Measurements from ENCODE around the gene PPP1R3D.

PPP1R3D gene

GRCh38 chr20:59903621-59904020 lies 36.5 kb downstream of the PPP1R3D start:
- ChIA-PET POLR2A (no interaction called here), CTCF (interaction anchor here (1.1 kb wide), 1 partner anchor 10 kb away, joined by 3 read pairs; no protein-coding TSS in a partner anchor)
- H3K4me3 ChIP-seq (ENCODE audit: low read depth, low read length): no peak overlapping the region
- H3K27ac ChIP-seq (ENCODE audit: extremely low read depth, low read depth, low read length): no peak overlapping the region
- H3K36me3 ChIP-seq (ENCODE audit: control insufficient read depth in 2 of 2, insufficient read depth in 1 of 2, low read length in 2 of 2): no peaks in the 10 kb centered on the region
- TF ChIP-seq KLF16 (tag by site-specific recombination; IDR thresholded peaks at IDR 0.05) (no peak), ZNF133 (tag by site-specific recombination; IDR thresholded peaks at IDR 0.05) (no peak), ZNF48 (tag by site-specific recombination; IDR thresholded peaks at IDR 0.05) (no peak), ZNF623 (tag by site-specific recombination; IDR thresholded peaks at IDR 0.05) (no peak), GLIS1 (tag by site-specific recombination; IDR thresholded peaks at IDR 0.05) (no peak), ZXDB (tag by site-specific recombination; IDR thresholded peaks at IDR 0.05) (no peak), ZNF16 (tag by site-specific recombination; IDR thresholded peaks at IDR 0.05; ENCODE audit: low read depth) (no peak), ZNF510 (tag by site-specific recombination; IDR thresholded peaks at IDR 0.05; ENCODE audit: insufficient replicate concordance) (no peak), ZNF76 (tag by site-specific recombination; IDR thresholded peaks at IDR 0.05; ENCODE audit: borderline replicate concordance, low read depth) (no peak), PRDM4 (tag by site-specific recombination; IDR thresholded peaks at IDR 0.05) (no peak), ZNF274 (IDR thresholded peaks at IDR 0.05; ENCODE audit: low read length) (no peak), ZNF274 (tag by site-specific recombination; IDR thresholded peaks at IDR 0.05; ENCODE audit: borderline replicate concordance) (no peak), ZNF280D (tag by site-specific recombination; IDR thresholded peaks at IDR 0.05) (no peak), GLI2 (tag by site-specific recombination; IDR thresholded peaks at IDR 0.05; ENCODE audit: borderline replicate concordance, low read depth) (no peak)
- TF ChIP-seq, protein P1, sequence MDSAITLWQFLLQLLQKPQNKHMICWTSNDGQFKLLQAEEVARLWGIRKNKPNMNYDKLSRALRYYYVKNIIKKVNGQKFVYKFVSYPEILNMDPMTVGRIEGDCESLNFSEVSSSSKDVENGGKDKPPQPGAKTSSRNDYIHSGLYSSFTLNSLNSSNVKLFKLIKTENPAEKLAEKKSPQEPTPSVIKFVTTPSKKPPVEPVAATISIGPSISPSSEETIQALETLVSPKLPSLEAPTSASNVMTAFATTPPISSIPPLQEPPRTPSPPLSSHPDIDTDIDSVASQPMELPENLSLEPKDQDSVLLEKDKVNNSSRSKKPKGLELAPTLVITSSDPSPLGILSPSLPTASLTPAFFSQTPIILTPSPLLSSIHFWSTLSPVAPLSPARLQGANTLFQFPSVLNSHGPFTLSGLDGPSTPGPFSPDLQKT (IDR thresholded peaks at IDR 0.05; ENCODE audit: borderline replicate concordance, low read depth, low read length): no peak
- TF ChIP-seq, protein P2, sequence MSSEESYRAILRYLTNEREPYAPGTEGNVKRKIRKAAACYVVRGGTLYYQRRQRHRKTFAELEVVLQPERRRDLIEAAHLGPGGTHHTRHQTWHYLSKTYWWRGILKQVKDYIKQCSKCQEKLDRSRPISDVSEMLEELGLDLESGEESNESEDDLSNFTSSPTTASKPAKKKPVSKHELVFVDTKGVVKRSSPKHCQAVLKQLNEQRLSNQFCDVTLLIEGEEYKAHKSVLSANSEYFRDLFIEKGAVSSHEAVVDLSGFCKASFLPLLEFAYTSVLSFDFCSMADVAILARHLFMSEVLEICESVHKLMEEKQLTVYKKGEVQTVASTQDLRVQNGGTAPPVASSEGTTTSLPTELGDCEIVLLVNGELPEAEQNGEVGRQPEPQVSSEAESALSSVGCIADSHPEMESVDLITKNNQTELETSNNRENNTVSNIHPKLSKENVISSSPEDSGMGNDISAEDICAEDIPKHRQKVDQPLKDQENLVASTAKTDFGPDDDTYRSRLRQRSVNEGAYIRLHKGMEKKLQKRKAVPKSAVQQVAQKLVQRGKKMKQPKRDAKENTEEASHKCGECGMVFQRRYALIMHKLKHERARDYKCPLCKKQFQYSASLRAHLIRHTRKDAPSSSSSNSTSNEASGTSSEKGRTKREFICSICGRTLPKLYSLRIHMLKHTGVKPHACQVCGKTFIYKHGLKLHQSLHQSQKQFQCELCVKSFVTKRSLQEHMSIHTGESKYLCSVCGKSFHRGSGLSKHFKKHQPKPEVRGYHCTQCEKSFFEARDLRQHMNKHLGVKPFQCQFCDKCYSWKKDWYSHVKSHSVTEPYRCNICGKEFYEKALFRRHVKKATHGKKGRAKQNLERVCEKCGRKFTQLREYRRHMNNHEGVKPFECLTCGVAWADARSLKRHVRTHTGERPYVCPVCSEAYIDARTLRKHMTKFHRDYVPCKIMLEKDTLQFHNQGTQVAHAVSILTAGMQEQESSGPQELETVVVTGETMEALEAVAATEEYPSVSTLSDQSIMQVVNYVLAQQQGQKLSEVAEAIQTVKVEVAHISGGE (tag by site-specific recombination; conservative IDR thresholded peaks at IDR 0.05; ENCODE audit: low read depth): no peak
- TF ChIP-seq, protein P3, sequence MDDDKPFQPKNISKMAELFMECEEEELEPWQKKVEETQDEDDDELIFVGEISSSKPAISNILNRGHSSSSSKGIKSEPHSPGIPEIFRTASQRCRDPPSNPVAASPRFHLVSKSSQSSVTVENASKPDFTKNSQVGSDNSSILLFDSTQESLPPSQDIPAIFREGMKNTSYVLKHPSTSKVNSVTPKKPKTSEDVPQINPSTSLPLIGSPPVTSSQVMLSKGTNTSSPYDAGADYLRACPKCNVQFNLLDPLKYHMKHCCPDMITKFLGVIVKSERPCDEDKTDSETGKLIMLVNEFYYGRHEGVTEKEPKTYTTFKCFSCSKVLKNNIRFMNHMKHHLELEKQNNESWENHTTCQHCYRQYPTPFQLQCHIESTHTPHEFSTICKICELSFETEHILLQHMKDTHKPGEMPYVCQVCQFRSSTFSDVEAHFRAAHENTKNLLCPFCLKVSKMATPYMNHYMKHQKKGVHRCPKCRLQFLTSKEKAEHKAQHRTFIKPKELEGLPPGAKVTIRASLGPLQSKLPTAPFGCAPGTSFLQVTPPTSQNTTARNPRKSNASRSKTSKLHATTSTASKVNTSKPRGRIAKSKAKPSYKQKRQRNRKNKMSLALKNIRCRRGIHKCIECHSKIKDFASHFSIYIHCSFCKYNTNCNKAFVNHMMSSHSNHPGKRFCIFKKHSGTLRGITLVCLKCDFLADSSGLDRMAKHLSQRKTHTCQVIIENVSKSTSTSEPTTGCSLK (tag by site-specific recombination; IDR thresholded peaks at IDR 0.05): no peak
- TF ChIP-seq, protein P4, sequence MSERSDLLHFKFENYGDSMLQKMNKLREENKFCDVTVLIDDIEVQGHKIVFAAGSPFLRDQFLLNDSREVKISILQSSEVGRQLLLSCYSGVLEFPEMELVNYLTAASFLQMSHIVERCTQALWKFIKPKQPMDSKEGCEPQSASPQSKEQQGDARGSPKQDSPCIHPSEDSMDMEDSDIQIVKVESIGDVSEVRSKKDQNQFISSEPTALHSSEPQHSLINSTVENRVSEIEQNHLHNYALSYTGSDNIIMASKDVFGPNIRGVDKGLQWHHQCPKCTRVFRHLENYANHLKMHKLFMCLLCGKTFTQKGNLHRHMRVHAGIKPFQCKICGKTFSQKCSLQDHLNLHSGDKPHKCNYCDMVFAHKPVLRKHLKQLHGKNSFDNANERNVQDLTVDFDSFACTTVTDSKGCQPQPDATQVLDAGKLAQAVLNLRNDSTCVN (tag by site-specific recombination; optimal IDR thresholded peaks at IDR 0.05): no peak
- no peaks in the 10 kb centered on the region for H3K9me3 ChIP-seq (ENCODE audit: control insufficient read depth, insufficient read depth, low read depth, low read length)
- no peaks in the 10 kb centered on the region for H3K4me1 ChIP-seq (ENCODE audit: control insufficient read depth, insufficient read depth, low read length)
